HFFc6 (cell line): Measurements from ENCODE around the gene ARL4D. TPM values are rescaled to one million over a fixed set of nuclear protein-coding genes. Genes with fewer than 3 reads are reported as not detected.
A peak's percentile ranks its signal among the peaks of the same experiment; 100 is the strongest.

ENCODE experiments used
- DNase-seq: peaks from one replicate; pipeline ENCODE4 v3.0.0-alpha.2; 2018
- H3K27ac Mint-ChIP-seq: 2 replicates; pipeline ENCODE4 v1.8.0; 2020; ENCODE audit warnings: mild to moderate bottlenecking, mixed read lengths
- H3K27me3 Mint-ChIP-seq: 2 replicates; pipeline ENCODE4 v1.8.0; 2021; ENCODE audit warnings: mild to moderate bottlenecking, moderate library complexity, mixed read lengths; ENCODE audit not compliant: insufficient read depth
- H3K36me3 Mint-ChIP-seq: 2 replicates; pipeline ENCODE4 v1.8.0; 2021; ENCODE audit warnings: low read depth, mixed read lengths
- H3K4me1 Mint-ChIP-seq: 2 replicates; pipeline ENCODE4 v1.8.0; 2020; ENCODE audit warnings: low read depth, mixed read lengths
- H3K4me3 Mint-ChIP-seq: 2 replicates; pipeline ENCODE4 v1.8.0; 2020; ENCODE audit warnings: mild to moderate bottlenecking, moderate library complexity, mixed read lengths
- H3K9me3 Mint-ChIP-seq: 2 replicates; pipeline ENCODE4 v1.8.0; 2020; ENCODE audit warnings: mild to moderate bottlenecking, mixed read lengths
- total RNA-seq, 6 experiments: library from RNA; stranded (reverse); fragmentation: NEBNext Ultra II Directional; extraction: Animal tissue kit (Norgen Biotek cat#: 25700); gene quantifications; 2 replicates in 1 of 6; 3 replicates in 5 of 6; pipeline ENCODE4 v1.2.3, GENCODE V29; 2021
- TF ChIP-seq, protein P1 (sequence below): fragments of 200-600 bp; sonication (generic); IDR thresholded peaks from 2 replicates; pipeline ENCODE4 v1.5.0; 2021; ENCODE audit warnings: antibody characterized with exemption, mild to moderate bottlenecking

The ARL4D gene
- total RNA-seq, 6 experiments from 2014 or later = 24.9 to 27.5 (median 26.3) TPM

DNA sequence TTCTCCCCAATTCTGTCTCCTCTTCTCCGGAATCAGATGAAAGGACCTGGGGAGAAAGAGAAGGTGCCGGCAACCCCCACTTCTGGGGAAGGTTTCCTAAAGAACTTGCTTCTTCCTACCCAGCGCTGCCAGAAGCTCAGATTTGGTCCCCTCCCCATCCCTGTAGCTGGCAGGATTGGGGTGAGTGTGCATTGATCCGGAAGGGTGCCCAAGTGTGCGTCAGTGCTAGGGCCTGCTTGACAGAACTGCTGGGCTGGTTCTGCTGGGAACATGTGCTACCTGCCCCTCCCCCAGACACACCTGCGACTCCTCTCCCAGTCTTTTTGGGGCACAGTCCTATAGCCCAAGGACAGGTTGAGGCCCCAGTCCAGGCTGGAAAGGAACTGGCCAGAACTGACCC, 3.3 kb downstream of the ARL4D start:
- Mint-ChIP-seq H3K9me3 (no peaks in the 10 kb centered on the region), H3K27me3 (peaks cover 16% of the 10 kb centered on the region), H3K4me1 (peaks cover 64% of the 10 kb centered on the region), H3K27ac (peak overlapping the region; percentile 99), H3K4me3 (peak overlapping the region; percentile 64), H3K36me3 (peaks cover 37% of the 10 kb centered on the region)
- TF ChIP-seq, protein P1, sequence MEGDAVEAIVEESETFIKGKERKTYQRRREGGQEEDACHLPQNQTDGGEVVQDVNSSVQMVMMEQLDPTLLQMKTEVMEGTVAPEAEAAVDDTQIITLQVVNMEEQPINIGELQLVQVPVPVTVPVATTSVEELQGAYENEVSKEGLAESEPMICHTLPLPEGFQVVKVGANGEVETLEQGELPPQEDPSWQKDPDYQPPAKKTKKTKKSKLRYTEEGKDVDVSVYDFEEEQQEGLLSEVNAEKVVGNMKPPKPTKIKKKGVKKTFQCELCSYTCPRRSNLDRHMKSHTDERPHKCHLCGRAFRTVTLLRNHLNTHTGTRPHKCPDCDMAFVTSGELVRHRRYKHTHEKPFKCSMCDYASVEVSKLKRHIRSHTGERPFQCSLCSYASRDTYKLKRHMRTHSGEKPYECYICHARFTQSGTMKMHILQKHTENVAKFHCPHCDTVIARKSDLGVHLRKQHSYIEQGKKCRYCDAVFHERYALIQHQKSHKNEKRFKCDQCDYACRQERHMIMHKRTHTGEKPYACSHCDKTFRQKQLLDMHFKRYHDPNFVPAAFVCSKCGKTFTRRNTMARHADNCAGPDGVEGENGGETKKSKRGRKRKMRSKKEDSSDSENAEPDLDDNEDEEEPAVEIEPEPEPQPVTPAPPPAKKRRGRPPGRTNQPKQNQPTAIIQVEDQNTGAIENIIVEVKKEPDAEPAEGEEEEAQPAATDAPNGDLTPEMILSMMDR = no peak
- DNase-seq = no peak

DNA sequence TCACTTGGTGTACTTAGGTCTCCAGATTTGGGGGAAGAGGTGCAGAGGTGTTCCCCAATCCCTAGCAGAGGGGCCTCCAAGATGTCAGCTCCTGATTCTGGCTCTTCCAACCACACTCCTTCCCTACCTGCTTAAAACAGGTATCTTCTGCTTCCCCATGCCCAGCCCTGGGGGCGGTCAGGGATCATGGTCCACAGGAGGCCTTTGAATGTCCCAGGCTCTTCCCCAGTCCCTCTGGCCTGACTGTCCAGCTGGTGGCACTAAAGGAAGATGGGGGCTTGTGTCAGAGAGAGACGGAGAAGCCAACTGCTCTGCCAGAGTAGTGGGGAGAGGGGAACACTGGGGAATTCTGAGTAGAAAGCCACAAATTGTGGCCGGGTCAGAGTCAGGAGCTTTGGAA, 3.8 kb downstream of the ARL4D start:
- Mint-ChIP-seq H3K9me3 (no peaks in the 10 kb centered on the region), H3K4me3 (peak overlapping the region; percentile 64), H3K36me3 (peaks cover 37% of the 10 kb centered on the region), H3K27ac (peak overlapping the region; percentile 99), H3K27me3 (peaks cover 16% of the 10 kb centered on the region), H3K4me1 (peaks cover 69% of the 10 kb centered on the region)
- TF ChIP-seq, protein P1 = no peak
- DNase-seq = no peak

DNA sequence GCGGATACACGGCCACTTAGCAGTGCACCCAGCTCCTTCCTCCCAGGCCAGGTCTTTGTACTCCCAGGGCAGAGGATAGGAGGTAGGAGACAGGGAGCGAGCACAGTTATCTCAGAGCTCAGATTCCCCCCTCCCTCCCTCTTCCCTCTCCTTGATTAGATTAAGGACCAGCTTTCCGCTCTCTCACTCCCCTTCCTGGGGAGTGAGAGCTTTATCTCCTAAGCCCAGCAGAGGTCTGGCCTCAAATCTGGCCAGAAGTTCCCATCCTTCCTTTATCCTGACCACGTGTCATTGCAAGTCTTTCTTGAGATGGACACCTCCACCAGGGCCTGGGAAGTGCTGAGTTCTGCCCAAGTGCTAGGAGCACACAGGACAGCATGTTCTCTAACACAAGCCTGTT, 5.1 kb downstream of the ARL4D start:
- Mint-ChIP-seq H3K36me3 (peaks cover 37% of the 10 kb centered on the region), H3K9me3 (no peaks in the 10 kb centered on the region), H3K4me3 (no peak overlapping the region), H3K4me1 (peaks cover 68% of the 10 kb centered on the region), H3K27me3 (peaks cover 14% of the 10 kb centered on the region), H3K27ac (no peak overlapping the region; the same call in 1 of the 2 replicates)
- TF ChIP-seq, protein P1 = no peak
- DNase-seq = no peak

DNA sequence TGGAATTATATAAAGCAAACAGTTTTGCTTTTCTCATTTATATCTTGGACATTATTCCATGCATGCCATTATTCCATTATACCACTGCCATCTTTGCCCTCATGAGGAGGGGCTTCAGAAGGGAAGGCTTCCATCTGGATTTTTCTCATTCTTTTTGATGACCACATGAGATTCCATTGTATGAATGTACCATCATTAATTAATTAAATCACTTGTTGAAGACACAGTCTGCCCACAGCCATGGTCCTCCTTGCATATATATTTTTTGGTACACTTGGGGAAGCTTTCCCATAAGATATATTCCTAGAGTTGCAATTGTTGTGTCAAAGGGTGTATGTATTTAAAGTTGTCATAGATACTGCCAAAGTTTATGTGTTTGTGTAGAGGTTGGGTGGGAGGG, 7.1 kb downstream of the ARL4D start:
- H3K4me1 Mint-ChIP-seq = peaks cover 72% of the 10 kb centered on the region
- H3K27ac Mint-ChIP-seq = peak overlapping the region; percentile 69
- H3K4me3 Mint-ChIP-seq = no peak overlapping the region
- no peaks in the 10 kb centered on the region for H3K9me3 Mint-ChIP-seq
- TF ChIP-seq, protein P1 = no peak
- no peak for DNase-seq
- H3K27me3 Mint-ChIP-seq = peaks cover 12% of the 10 kb centered on the region
- peaks cover 22% of the 10 kb centered on the region for H3K36me3 Mint-ChIP-seq

DNA sequence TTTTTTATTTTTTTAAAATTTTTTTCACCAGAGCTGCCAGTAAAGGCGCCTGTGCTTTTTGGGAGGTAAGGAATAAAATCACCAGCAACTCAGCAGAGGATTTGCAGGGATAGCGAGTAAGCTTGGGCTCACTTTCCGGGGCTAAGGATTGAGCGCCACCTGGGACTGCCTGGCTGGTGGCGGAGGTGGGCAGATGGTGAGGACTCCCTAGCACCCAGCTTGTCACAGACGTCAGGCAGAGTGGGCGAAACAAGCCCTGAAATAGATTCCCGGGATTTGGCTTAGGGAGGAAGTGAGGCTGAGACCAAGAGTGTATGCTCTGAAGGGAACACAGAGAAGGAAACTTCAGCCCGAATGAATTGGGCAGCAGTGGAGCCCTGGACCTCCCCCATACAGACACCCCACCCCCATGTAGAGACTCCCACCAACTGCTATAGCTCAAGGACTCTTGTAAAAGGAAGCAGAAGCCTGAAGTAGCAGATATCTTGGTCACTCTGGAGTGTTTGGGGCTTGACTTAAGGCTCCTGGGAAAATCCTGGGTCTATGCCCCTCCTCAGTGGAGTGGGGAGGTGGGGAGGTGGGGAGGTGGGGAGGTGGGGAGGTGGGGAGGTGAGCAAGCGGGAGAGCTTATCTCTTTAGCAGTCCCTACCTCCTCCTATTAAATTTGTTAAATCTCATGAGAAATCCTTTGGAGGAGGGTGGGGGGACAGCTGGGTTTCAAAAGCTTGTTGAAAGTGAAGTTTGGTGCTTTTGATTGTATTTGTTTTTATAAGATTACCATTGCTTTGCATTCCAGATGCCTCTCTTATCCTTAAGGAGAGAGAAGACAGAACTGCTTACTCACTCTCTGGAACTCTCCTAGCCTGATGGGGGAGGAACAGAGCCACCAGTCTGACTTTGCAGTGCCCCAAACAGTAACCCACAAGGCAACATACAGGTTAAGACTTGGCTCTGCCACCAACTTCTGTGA, 8.2 kb downstream of the ARL4D start:
- H3K27ac Mint-ChIP-seq = peak overlapping the region; percentile 92
- H3K27me3 Mint-ChIP-seq = peaks cover 10% of the 10 kb centered on the region
- no peaks in the 10 kb centered on the region for H3K9me3 Mint-ChIP-seq
- peaks cover 72% of the 10 kb centered on the region for H3K4me1 Mint-ChIP-seq
- H3K36me3 Mint-ChIP-seq = peaks cover 15% of the 10 kb centered on the region; the same call in 1 of the 2 replicates
- peak overlapping the region; percentile 64 for H3K4me3 Mint-ChIP-seq
- TF ChIP-seq, protein P1 = no peak
- DNase-seq = peak; percentile 69
